HCT116 (cell line): ENCODE results near the gene FOXD4L3.
"Not testable (repeated sequence)": the region's sequence is repeated elsewhere in the genome, so short reads cannot be mapped to it uniquely, and the experiment has no call there.

Experiments
- CBX3 ChIP-seq: IDR thresholded peaks from 2 replicates; pipeline ENCODE4 v1.6.1; 2012; ENCODE audit warnings: low read depth
- CTCF ChIP-seq, 3 experiments: fragments of 200-600 bp in 1 of 3; sonication (generic) in 1 of 3; IDR thresholded peaks in 2 of 3; conservative IDR thresholded peaks in 1 of 3; 2 replicates each; pipeline ENCODE4 v1.5.1; 2012 to 2017; ENCODE audit warnings: low read depth in 2 of 3, low read length in 2 of 3, antibody characterized with exemption in 1 of 3, borderline replicate concordance in 1 of 3, control low read depth in 1 of 3, mild to moderate bottlenecking in 1 of 3, mixed read lengths in 1 of 3, mixed run types in 1 of 3, moderate library complexity in 1 of 3; ENCODE audit not compliant: insufficient read depth in 1 of 3
- EGR1 ChIP-seq: IDR thresholded peaks from 2 replicates; pipeline ENCODE4 v1.6.1; 2012; ENCODE audit warnings: low read depth
- EZH2 ChIP-seq: fragments of 200-600 bp; sonication (generic); IDR thresholded peaks from 2 replicates; pipeline ENCODE4 v1.6.1; 2017; ENCODE audit warnings: antibody characterized with exemption, mixed run types
- EZH2phosphoT487 ChIP-seq: fragments of 200-600 bp; IDR thresholded peaks from 2 replicates; pipeline ENCODE4 v1.6.1; 2018; ENCODE audit warnings: antibody characterized with exemption, borderline replicate concordance
- JUND ChIP-seq: IDR thresholded peaks from 2 replicates; pipeline ENCODE4 v1.6.1; 2012
- POLR2A ChIP-seq: IDR thresholded peaks from 2 replicates; pipeline ENCODE4 v1.7.0; 2011; ENCODE audit warnings: borderline replicate concordance; ENCODE audit not compliant: insufficient read depth, insufficient read length; ENCODE audit errors: extremely low read depth
- POLR2AphosphoS5 ChIP-seq: IDR thresholded peaks from 2 replicates; pipeline ENCODE4 v1.6.1; 2011; ENCODE audit warnings: mild to moderate bottlenecking, low read depth, low read length, moderate library complexity
- RAD21 ChIP-seq: IDR thresholded peaks from 2 replicates; pipeline ENCODE4 v1.6.1; 2012; ENCODE audit warnings: low read depth, mild to moderate bottlenecking
- SP1 ChIP-seq: IDR thresholded peaks from 2 replicates; pipeline ENCODE4 v1.6.1; 2012; ENCODE audit warnings: low read depth
- SRF ChIP-seq: IDR thresholded peaks from 2 replicates; pipeline ENCODE4 v1.6.1; 2012; ENCODE audit warnings: low read depth
- YY1 ChIP-seq: IDR thresholded peaks from 2 replicates; pipeline ENCODE4 v1.6.1; 2011; ENCODE audit warnings: low read length, low read depth, moderate library complexity, mild to moderate bottlenecking; ENCODE audit not compliant: insufficient replicate concordance; ENCODE audit errors: extremely low read depth
- ZNF274 ChIP-seq: fragments of 200-500 bp; sonication (Bioruptor generic); IDR thresholded peaks from 2 replicates; pipeline ENCODE4 v1.6.1; 2014; ENCODE audit warnings: mild to moderate bottlenecking, low read depth, low read length, inconsistent platforms

- TF ChIP-seq CTCF (IDR thresholded peaks at IDR 0.05 in 2 of 3, conservative IDR thresholded peaks at IDR 0.05 in 1 of 3; ENCODE audit: borderline replicate concordance in 1 of 3, insufficient read depth in 1 of 3, low read depth in 2 of 3, low read length in 2 of 3); POLR2A; JUND; EZH2phosphoT487; YY1; CBX3; EGR1; RAD21; EZH2; POLR2AphosphoS5; SP1; ZNF274; SRF: not testable (repeated sequence)
These were observed 2.1 kb downstream of the FOXD4L3 start for GRCh38 chr9:68304777-68305176.
